T-helper 2 cell (primary cell): Measurements from ENCODE around the gene CAMK2A.
"Not testable (repeated sequence)": the region's sequence is repeated elsewhere in the genome, so short reads cannot be mapped to it uniquely, and the experiment has no call there.

Experiments
- DNase-seq, 5 experiments: peaks; one replicate each; pipeline versions ENCODE4 v3.0.0 to v3.0.0-alpha.2; 2012 to 2022

Gene CAMK2A

GRCh38 chr5:150234576-150235499 lies 54.7 kb downstream of the CAMK2A start:
- no peak for DNase-seq

DNA sequence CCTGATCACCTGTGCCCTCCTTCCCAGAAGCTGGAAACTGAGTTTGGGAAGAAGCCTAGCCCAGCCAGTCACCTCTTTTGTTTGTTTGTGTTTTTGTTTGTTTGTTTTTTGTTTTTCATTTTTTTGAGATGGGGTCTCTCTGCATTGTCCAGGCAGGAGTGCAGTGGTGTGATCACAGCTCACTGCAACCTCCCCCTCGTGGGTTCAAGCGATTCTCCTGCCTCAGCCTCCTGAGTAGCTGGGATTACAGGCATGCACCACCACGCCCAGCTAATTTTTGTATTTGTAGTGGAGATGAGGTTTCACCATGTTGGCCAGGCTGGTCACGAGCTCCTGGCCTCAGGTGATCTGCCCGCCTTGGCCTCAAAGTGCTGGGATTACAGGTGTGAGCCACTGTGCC lies 55.9 kb downstream of the CAMK2A start:
- DNase-seq = not testable (repeated sequence)

DNA sequence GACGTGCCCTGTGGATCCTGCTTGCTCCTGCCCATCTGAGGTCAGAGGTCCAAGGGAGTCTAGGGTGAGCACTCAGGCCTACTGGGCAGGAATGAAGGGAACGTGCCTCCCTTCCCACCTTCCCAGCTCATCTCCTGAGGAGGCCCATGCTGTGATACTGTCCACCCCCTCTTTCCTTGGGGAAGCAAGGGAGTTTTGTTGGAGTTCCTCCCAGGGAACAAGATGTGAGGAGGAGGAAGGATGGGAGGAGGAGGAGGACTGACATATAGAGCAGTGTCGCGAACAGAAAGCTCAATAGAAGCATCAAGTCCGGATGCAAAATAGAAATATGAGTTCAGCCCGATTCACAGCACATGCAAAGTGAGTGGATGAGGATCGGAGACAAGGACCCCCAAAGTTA lies 58.7 kb downstream of the CAMK2A start:
- no peak for DNase-seq

DNA sequence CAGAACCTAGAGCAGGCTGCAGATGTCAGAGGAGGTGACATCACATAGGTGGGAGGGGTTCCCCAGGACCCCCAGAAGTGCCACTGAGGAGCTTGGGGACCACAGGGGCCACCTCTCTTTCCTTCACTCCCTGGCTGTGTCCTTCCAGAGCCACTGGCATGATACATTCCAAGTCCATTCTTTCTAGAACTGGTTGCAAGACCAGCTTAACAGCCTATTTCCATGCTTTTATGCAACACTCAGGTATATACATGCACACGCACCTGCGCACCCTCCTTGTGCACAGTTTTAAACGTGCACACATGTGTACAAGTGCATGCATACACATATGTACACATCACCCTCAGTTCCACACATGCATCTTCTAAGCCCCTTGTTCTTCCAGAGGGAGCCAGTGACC lies 60.0 kb downstream of the CAMK2A start:
- DNase-seq = no peak

GRCh38 chr5:150227606-150228273 lies 61.8 kb downstream of the CAMK2A start:
- no peak for DNase-seq

- no peak for DNase-seq
These were observed 62.5 kb downstream of the CAMK2A start for GRCh38 chr5:150227036-150227435.

DNA sequence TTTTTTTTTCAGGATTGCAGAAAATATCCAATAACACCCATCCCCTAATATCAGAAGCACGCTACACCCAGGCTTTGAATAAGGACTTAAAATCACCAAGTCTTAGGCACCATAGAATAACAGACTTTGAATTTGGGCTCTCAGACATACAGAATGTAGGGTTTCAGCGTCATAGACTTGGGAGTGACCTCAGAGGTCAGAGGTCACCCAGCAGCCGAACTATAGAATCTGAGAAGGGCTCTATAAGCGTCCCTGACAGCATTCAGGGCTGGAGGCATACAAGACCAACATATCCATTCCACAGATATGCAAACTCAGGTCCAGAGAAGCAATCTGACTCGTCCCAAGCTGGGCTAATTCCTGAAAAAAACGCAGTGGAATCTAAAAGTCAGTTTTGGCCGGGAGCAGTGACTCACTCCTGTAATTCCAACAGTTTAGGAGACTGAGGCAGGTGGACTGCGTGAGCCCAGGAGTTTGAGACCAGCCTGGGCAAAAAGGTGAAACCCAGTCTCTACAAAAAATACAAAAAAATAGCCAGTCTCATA lies 65.0 kb downstream of the CAMK2A start:
- DNase-seq = no peak

- no peak for DNase-seq
These were observed 66.1 kb downstream of the CAMK2A start for GRCh38 chr5:150223474-150223873.

DNA sequence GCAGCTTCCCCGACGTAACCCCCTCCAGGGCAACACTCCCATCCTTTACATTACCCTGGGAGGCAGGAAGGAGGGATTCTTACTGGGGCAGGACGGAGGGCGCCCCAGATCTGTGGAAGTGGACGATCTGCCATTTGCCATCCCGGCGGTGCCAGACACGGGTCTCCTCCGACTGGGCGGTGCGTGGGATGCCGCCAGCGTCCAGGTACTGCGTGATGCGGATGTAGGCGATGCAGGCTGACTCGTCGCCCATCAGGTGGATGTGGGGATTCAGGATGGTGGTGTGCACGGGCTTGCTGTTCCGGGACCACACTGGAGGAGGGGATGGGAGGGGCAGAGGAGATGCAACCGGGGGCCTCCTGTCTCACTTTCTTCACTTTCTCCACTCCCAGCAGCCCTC lies 66.7 kb downstream of the CAMK2A start:
- no peak for DNase-seq

DNA sequence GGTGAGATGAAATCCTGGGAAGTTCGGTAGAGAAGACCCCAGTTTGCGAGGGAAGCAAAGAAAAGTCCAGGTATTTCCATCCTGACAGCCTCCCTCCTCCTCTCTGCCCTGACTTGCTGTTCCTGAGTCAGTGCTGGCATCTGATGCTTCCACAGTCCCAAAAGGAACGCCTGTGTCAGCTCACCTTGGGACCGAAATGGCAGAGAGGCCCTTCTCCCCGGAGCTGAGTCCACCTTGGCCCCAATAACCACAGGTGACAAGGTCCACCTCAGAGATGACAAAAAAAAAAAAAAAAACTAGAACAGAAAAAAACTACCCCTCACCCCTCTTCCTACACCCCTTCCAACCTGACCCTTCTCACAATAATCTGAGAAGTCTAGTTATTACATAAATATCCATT lies 68.1 kb downstream of the CAMK2A start:
- no peak for DNase-seq

DNA sequence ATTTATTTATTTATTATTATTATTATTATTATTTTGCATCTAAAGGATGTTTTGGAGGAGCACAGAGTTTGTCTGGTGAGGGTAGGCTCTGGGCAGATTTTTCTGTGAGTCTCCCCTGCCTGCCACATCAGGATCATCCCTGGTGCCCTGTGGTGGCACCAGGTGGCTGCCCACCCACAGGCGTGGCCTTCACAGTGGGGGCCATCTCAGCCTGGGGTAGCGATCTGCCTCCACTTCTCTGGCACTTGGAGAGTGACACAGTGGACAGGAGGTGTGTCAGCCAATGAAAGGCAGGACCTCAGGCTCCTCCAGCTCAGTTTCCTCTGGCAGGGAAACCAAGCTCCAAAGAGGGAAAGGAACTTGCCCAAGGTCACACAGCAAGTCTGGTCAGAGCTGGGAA lies 69.7 kb downstream of the CAMK2A start:
- DNase-seq = no peak

DNA sequence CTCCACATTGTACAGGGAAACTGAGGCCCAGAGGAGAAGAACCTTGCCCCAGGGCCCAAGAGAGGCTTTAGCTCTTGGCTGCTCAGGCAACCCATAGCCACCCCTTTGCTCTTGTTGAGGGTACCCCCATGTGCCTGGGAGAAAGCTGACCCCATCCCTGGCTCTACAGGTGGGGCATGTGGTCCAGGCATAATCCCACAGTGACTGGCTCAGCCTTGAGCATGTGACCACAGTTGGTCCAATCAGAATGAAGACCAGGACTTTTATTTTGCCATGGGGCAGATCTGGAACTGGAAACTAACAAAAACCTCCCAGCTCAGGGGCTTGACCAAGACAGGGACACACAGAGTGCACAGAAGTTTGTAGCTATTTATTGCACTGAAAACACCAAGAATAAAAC lies 70.4 kb downstream of the CAMK2A start:
- DNase-seq = no peak

- no peak for DNase-seq
These were observed 70.9 kb downstream of the CAMK2A start for GRCh38 chr5:150218693-150219035.

- DNase-seq = peak; percentile 36 to 73 (median 61)
These were observed 71.5 kb downstream of the CAMK2A start for GRCh38 chr5:150217873-150218692.

DNA sequence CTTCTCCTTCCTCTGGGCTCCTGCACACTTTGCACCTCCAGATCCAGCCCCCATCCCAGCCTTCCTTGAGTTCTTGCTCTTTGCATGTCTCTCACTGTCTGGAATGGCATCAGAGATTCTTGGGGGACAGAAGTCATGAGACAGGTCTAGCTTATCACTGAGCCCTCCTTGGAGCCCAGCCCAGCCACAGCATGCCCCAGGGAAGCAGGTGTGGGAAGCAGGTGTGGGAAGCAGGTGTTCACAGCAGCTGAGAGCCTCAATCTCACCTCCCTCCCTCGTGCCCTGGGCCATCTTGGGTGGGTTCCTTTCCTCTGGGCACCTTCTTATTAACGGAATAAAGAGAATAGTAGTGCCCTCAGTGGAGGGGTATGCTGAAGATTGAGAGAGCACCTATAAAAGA lies 72.5 kb downstream of the CAMK2A start:
- DNase-seq = no peak

DNA sequence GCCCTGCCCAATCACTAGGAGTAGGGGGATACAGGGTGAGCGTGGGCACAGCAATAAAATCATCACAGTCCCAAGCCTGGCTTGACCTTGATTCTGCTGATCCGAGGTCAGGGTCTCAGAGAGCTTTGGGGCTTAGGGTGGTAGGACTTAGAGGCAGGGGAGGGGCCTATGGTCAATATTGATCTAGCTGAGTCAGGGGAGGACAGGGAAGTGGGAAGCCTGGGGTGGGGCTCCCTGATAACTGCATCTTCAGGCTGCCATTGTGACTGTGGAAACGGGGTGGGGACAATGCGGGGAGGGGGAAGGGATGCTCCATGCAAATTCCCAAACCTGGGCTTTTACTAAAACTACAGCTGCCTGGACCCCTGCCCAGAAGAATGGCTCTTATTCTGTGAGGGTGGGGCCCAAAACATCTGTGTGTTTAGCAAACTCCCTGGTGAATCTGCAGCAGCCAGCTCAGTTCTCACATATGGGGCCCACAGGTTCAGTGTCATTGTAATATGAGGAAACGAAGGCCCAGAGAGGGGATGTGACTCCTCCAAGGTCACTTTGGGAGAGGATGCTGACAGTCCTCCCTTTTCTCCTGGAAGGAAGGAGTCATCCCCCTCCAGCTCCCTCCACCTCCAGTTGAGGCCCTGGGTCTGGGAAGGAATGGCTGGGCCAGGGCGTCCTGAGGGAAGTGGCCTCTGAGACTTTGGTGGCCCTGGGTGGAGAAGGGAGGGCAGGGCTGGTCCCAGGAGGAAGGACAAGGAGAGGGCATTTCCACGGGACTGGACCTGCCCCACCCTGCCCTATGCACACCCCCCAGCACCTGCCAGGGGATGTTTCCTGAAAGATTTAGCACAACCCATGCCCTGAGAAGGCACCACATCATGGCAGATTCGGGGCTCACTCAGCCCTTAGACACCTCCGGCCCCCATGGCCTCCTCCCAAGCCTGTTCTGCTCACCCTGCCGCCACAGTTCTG lies 73.3 kb downstream of the CAMK2A start:
- no peak for DNase-seq

DNA sequence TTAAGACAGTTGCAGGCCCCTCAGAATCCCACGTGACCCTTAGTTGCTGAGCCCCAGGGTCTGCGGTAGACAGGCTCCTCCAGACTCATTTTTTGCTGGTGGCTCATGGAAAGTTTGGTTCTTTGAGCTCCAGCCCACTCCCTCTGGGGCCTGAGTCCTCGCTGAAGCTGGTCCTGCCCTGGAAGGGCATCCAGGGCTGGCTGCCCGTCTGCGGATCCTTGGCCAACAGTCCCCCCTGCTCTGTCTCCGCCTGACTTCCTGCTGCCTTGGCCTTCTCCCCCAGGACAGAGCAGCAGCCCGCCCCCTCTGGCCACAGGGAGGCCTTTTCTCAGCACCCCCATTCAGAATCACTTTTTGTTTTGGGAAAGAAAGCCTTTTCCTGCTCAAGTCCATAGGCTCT lies 75.3 kb downstream of the CAMK2A start:
- no peak for DNase-seq

DNA sequence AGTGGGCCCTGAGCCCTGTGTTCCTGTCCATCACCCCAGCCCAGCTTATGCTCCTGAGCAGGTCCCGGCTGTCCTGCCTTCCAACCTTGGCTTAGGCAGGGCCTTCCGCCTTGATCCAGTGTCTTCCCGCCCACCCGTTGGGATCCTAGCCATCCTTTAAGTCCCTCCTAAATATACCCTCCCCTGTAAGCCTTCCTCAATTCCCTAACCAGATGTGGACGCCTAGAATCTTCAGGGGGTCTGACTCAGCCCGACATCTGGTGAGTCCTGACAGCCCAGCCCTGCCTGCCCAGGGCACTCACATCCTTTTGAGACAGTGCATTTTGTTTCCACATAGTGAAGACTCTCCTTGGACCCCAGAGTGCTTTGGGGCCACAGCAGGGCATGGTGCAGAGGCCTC lies 76.0 kb downstream of the CAMK2A start:
- DNase-seq = no peak

- no peak for DNase-seq
These were observed 78.2 kb downstream of the CAMK2A start for GRCh38 chr5:150211156-150212030.

- DNase-seq = no peak
These were observed 78.9 kb downstream of the CAMK2A start for GRCh38 chr5:150210644-150211043.

GRCh38 chr5:150209099-150209635 lies 80.4 kb downstream of the CAMK2A start:
- DNase-seq = peak in 1 of 5 experiments; percentile 48
